BJ (cell line): ENCODE measurements around the gene PTAFR. TPM values are rescaled to one million over a fixed set of nuclear protein-coding genes. Genes with fewer than 3 reads are reported as not detected.
A peak's percentile ranks its signal among the peaks of the same experiment; 100 is the strongest.

Experiments
- CTCF ChIA-PET: fragments of 350-600 bp; formaldehyde crosslinking; extraction: SDS; loops from one replicate; lab custom pipeline; 2021; ENCODE audit warnings: antibody characterized with exemption, inconsistent platforms; lab: Yijun Ruan, JAX
- POLR2A ChIA-PET: fragments of 300-600 bp; sonication (Branson Sonifier 250); formaldehyde crosslinking; extraction: SDS; loops from one replicate; lab custom pipeline; 2021; ENCODE audit warnings: antibody characterized with exemption; lab: Charles Lee
- DNase-seq: peaks from one replicate; pipeline ENCODE4 v3.0.0-alpha.2; 2011; ENCODE audit warnings: low read depth
- H3K27me3 ChIP-seq: 2 replicates; pipeline ENCODE4 v1.6.0; 2011; ENCODE audit warnings: low read length; ENCODE audit not compliant: control insufficient read depth, insufficient read depth
- H3K36me3 ChIP-seq: 2 replicates; pipeline ENCODE4 v1.5.1; 2011; ENCODE audit warnings: low read length; ENCODE audit not compliant: control insufficient read depth, insufficient read depth
- H3K4me3 ChIP-seq: 2 replicates; pipeline ENCODE4 v1.5.1; 2011; ENCODE audit warnings: low read depth, mild to moderate bottlenecking, control low read depth, low read length
- CTCF ChIP-seq: IDR thresholded peaks from 2 replicates; pipeline ENCODE4 v1.5.1; 2011; ENCODE audit warnings: low read depth, mild to moderate bottlenecking, control low read depth, inconsistent platforms, low read length, moderate library complexity; ENCODE audit not compliant: insufficient read depth
- polyA plus RNA-seq: library from polyadenylated mRNA; depleted of rRNA; stranded (reverse); fragments of >200 nt; gene quantifications from 2 replicates; pipeline ENCODE4 v1.2.3, GENCODE V29; 2011

The PTAFR gene
- polyA plus RNA-seq, 1 experiment: 0.10 TPM

- DNase-seq: no peak
- Histone ChIP-seq H3K4me3 (no peak overlapping the region), H3K27me3 (no peaks in the 10 kb centered on the region), H3K36me3 (no peaks in the 10 kb centered on the region)
- POLR2A ChIA-PET: no interaction called here
- no peak for TF ChIP-seq CTCF
- CTCF ChIA-PET: interaction anchor here (0.6 kb wide), 1 partner anchor 27 kb away, joined by 3 read pairs; no protein-coding TSS in a partner anchor
These were observed 57.7 kb downstream of the PTAFR start for GRCh38 chr1:28118640-28119307.

GRCh38 chr1:28115267-28115666, 61.2 kb downstream of the PTAFR start:
- H3K4me3 ChIP-seq: no peak overlapping the region
- ChIA-PET POLR2A (no interaction called here), CTCF (interaction anchor here (0.6 to 1.4 kb wide), 2 partner anchors 21 to 97 kb away, joined by 3 to 4 read pairs; no protein-coding TSS in a partner anchor)
- H3K36me3 ChIP-seq: no peaks in the 10 kb centered on the region
- TF ChIP-seq CTCF: no peak
- no peak for DNase-seq
- H3K27me3 ChIP-seq: no peaks in the 10 kb centered on the region

GRCh38 chr1:28114844-28115243, 61.6 kb downstream of the PTAFR start:
- POLR2A ChIA-PET: no interaction called here
- H3K27me3 ChIP-seq: no peaks in the 10 kb centered on the region
- CTCF ChIA-PET: interaction anchor here (0.6 to 1.4 kb wide), 3 partner anchors 22 to 96 kb away, joined by 3 to 6 read pairs (median 4); no protein-coding TSS in a partner anchor
- H3K4me3 ChIP-seq: no peak overlapping the region
- no peaks in the 10 kb centered on the region for H3K36me3 ChIP-seq
- no peak for DNase-seq
- no peak for TF ChIP-seq CTCF

- H3K27me3 ChIP-seq: no peaks in the 10 kb centered on the region
- ChIA-PET POLR2A (no interaction called here), CTCF (interaction anchor here (0.6 to 1.4 kb wide), 6 partner anchors 9 to 84 kb away, joined by 3 to 11 read pairs (median 3); partner anchors contain the start of gene EYA3)
- TF ChIP-seq CTCF: no peak; the same call in 1 of the 2 replicates
- no peak for DNase-seq
- no peaks in the 10 kb centered on the region for H3K36me3 ChIP-seq
- H3K4me3 ChIP-seq: no peak overlapping the region
These were observed 63.3 kb downstream of the PTAFR start for GRCh38 chr1:28113242-28113572.

- 0 out of 2 replicates have a peak, but pooled peaks have one; percentile 29 for TF ChIP-seq CTCF
- POLR2A ChIA-PET: no interaction called here
- no peak for DNase-seq
- Histone ChIP-seq H3K27me3 (no peaks in the 10 kb centered on the region), H3K36me3 (no peaks in the 10 kb centered on the region), H3K4me3 (no peak overlapping the region)
- CTCF ChIA-PET: interaction anchor here (0.6 to 1.4 kb wide), 6 partner anchors 9 to 84 kb away, joined by 3 to 11 read pairs (median 3); partner anchors contain the start of gene EYA3
These were observed 63.9 kb downstream of the PTAFR start for GRCh38 chr1:28112388-28113241.
